SK-N-SH (cell line): ENCODE results near the gene DHRSX. TPM values are rescaled to one million over a fixed set of nuclear protein-coding genes. Genes with fewer than 3 reads are reported as not detected.

Experiments used
- CTCF ChIA-PET: fragments of 300-600, 350-600 bp; formaldehyde crosslinking; extraction: SDS; loops from one replicate; lab custom pipeline; 2021; lab: Yijun Ruan, JAX
- POLR2A ChIA-PET: fragments of 350-600 bp; sonication (Branson Sonifier 250); formaldehyde crosslinking; extraction: SDS; loops from one replicate; lab custom pipeline; 2020; ENCODE audit warnings: antibody characterized with exemption, inconsistent platforms; lab: Yijun Ruan, JAX
- DNase-seq: peaks from one replicate; pipeline ENCODE4 v3.0.0; 2012
- H2AFZ ChIP-seq: fragments of 200-600 bp; sonication (generic); 2 replicates; pipeline ENCODE4 v1.8.1; 2016; ENCODE audit warnings: antibody characterized with exemption, mild to moderate bottlenecking, low read depth
- H3F3A ChIP-seq: fragments of 200-600 bp; sonication (generic); replicated peaks from 2 replicates; pipeline ENCODE3; 2016; ENCODE audit warnings: antibody characterized with exemption, mild to moderate bottlenecking; ENCODE audit not compliant: insufficient read depth
- H3K27ac ChIP-seq, 2 experiments: fragments of 200-500 bp in 1 of 2; fragments of 200-600 bp in 1 of 2; sonication (Bioruptor generic) in 1 of 2; sonication (generic), shearing (Covaris generic) in 1 of 2; 2 replicates each; pipeline versions ENCODE4 v1.5.1 to v1.6.1; 2014 to 2016; ENCODE audit warnings: low read depth in 2 of 2, inconsistent platforms in 1 of 2, low read length in 1 of 2, mild to moderate bottlenecking in 1 of 2, mixed read lengths in 1 of 2
- H3K27me3 ChIP-seq: fragments of 200-600 bp; sonication (generic), shearing (Covaris generic); 2 replicates; pipeline ENCODE4 v1.6.1; 2016; ENCODE audit warnings: mixed run types; ENCODE audit not compliant: insufficient read depth
- H3K36me3 ChIP-seq, 2 experiments: fragments of 200-500 bp in 1 of 2; fragments of 200-600 bp in 1 of 2; sonication (Bioruptor generic) in 1 of 2; sonication (generic) in 1 of 2; replicated peaks in 1 of 2; 2 replicates each; pipeline versions ENCODE3 to v1.5.1; 2014 to 2016; ENCODE audit warnings: low read length in 1 of 2, mild to moderate bottlenecking in 1 of 2; ENCODE audit not compliant: insufficient read depth in 2 of 2, control insufficient read depth in 1 of 2
- H3K4me1 ChIP-seq, 2 experiments: fragments of 200-500 bp in 1 of 2; fragments of 200-600 bp in 1 of 2; sonication (Bioruptor generic) in 1 of 2; sonication (generic), shearing (Covaris generic) in 1 of 2; 2 replicates each; pipeline versions ENCODE4 v1.5.1 to v1.6.1; 2014 to 2016; ENCODE audit warnings: low read depth in 1 of 2, low read length in 1 of 2, mixed run types in 1 of 2; ENCODE audit not compliant: insufficient read depth in 2 of 2, control insufficient read depth in 1 of 2
- H3K4me2 ChIP-seq: fragments of 200-600 bp; sonication (generic), shearing (Covaris generic); 2 replicates; pipeline ENCODE4 v1.6.1; 2017; ENCODE audit warnings: mixed run types
- H3K4me3 ChIP-seq, 2 experiments: fragments of 200-500 bp in 1 of 2; fragments of 200-600 bp in 1 of 2; sonication (Bioruptor generic) in 1 of 2; sonication (generic), shearing (Covaris generic) in 1 of 2; 2 replicates each; pipeline versions ENCODE4 v1.5.1 to v1.8.1; 2014 to 2016; ENCODE audit warnings: low read depth in 2 of 2, inconsistent platforms in 1 of 2, low read length in 1 of 2, mild to moderate bottlenecking in 1 of 2, mixed read lengths in 1 of 2, moderate library complexity in 1 of 2
- H3K79me2 ChIP-seq: fragments of 200-600 bp; sonication (generic); 2 replicates; pipeline ENCODE4 v1.8.1; 2017; ENCODE audit warnings: mild to moderate bottlenecking; ENCODE audit not compliant: insufficient read depth
- H3K9ac ChIP-seq: fragments of 200-600 bp; sonication (generic); 2 replicates; pipeline ENCODE4 v1.6.1; 2017; ENCODE audit warnings: mixed run types
- H3K9me2 ChIP-seq: fragments of 200-600 bp; sonication (generic); 2 replicates; pipeline ENCODE4 v1.6.1; 2017; ENCODE audit warnings: mixed run types
- H3K9me3 ChIP-seq: fragments of 200-600 bp; sonication (generic); 2 replicates; pipeline ENCODE4 v1.6.1; 2017; ENCODE audit warnings: mixed run types, mild to moderate bottlenecking, moderate library complexity
- H4K20me1 ChIP-seq: fragments of 200-600 bp; sonication (generic); 2 replicates; pipeline ENCODE4 v1.6.1; 2017; ENCODE audit warnings: mild to moderate bottlenecking, mixed run types; ENCODE audit not compliant: insufficient read depth
- EZH2phosphoT487 ChIP-seq: fragments of 200-600 bp; sonication (generic); IDR thresholded peaks from 2 replicates; pipeline ENCODE4 v1.6.1; 2017; ENCODE audit warnings: low read depth, mixed run types, mild to moderate bottlenecking, antibody characterized with exemption, moderate library complexity, borderline replicate concordance
- FOXJ3 ChIP-seq: sonication (generic); formaldehyde crosslinking; IDR thresholded peaks from 2 replicates; pipeline ENCODE4 v1.5.1; 2020; ENCODE audit warnings: mild to moderate bottlenecking, missing genetic modification reagents
- FOXM1 ChIP-seq: IDR thresholded peaks from 2 replicates; pipeline ENCODE4 v1.4.0; 2012; ENCODE audit warnings: low read depth, mild to moderate bottlenecking
- GATA2 ChIP-seq: sonication (generic); formaldehyde crosslinking; IDR thresholded peaks from 2 replicates; pipeline ENCODE4 v1.5.0; 2020; ENCODE audit warnings: mild to moderate bottlenecking, missing genetic modification reagents
- JUND ChIP-seq: IDR thresholded peaks from 2 replicates; pipeline ENCODE4 v1.4.0; 2012
- MAX ChIP-seq: IDR thresholded peaks from 2 replicates; pipeline ENCODE4 v1.4.0; 2012; ENCODE audit warnings: low read depth
- MEF2A ChIP-seq: IDR thresholded peaks from 2 replicates; pipeline ENCODE4 v1.4.0; 2012; ENCODE audit warnings: low read depth, borderline replicate concordance
- NRF1 ChIP-seq: IDR thresholded peaks from 2 replicates; pipeline ENCODE4 v1.6.1; 2012; ENCODE audit warnings: low read depth, mild to moderate bottlenecking, low read length
- POLR2AphosphoS5 ChIP-seq: IDR thresholded peaks from 2 replicates; pipeline ENCODE4 v1.6.1; 2012; ENCODE audit warnings: low read depth, low read length
- RXRA ChIP-seq: IDR thresholded peaks from 2 replicates; pipeline ENCODE4 v1.4.0; 2012; ENCODE audit warnings: low read depth, mild to moderate bottlenecking, borderline replicate concordance
- TCF12 ChIP-seq: IDR thresholded peaks from 2 replicates; pipeline ENCODE4 v1.4.0; 2012
- TEAD4 ChIP-seq: IDR thresholded peaks from 2 replicates; pipeline ENCODE4 v1.4.0; 2012; ENCODE audit warnings: mild to moderate bottlenecking, borderline replicate concordance; ENCODE audit not compliant: insufficient read depth
- USF1 ChIP-seq: IDR thresholded peaks from 2 replicates; pipeline ENCODE4 v1.4.0; 2012; ENCODE audit warnings: low read depth, borderline replicate concordance
- ZBTB33 ChIP-seq: IDR thresholded peaks from 2 replicates; pipeline ENCODE4 v1.4.0; 2012; ENCODE audit warnings: low read depth, borderline replicate concordance
- WGBS: methylation state at CpG from one replicate; pipeline ENCODE4 v1.1.6; 2017; ENCODE audit warnings: low lambda C conversion rate; 5-methylcytosine and 5-hydroxymethylcytosine counted together
- polyA plus RNA-seq, 3 experiments: library from polyadenylated mRNA; depleted of rRNA; stranded (reverse); fragments of >200 nt; gene quantifications; 2 replicates each; pipeline ENCODE4 v1.2.3, GENCODE V29; 2012

DHRSX gene
- polyA plus RNA-seq, 1 of the 3 experiments (the other 2 are of a cell fraction), result 34.3 TPM

- peak overlapping the region in 1 of 2 experiments; percentile 43; a peak in 2 of 4 replicates for H3K27ac ChIP-seq
- H2AFZ ChIP-seq, result no peak overlapping the region
- H3K4me1 ChIP-seq, result peaks cover 0 to 7% of the 10 kb centered on the region in 2 experiments; a peak in 1 of 4 replicates
- TF ChIP-seq USF1, result no peak
- no peak for TF ChIP-seq JUND
- TF ChIP-seq TCF12, result no peak
- TF ChIP-seq EZH2phosphoT487, result no peak
- TF ChIP-seq FOXJ3 (CRISPR knock-in tag), result no peak
- no peak for TF ChIP-seq POLR2AphosphoS5
- no peak for TF ChIP-seq NRF1
- TF ChIP-seq RXRA, result no peak
- TF ChIP-seq ZBTB33, result no peak
- TF ChIP-seq MAX, result no peak
- no peak for TF ChIP-seq TEAD4
- no peak for TF ChIP-seq FOXM1
- CTCF ChIA-PET, result no interaction called here
- POLR2A ChIA-PET, result no interaction called here
- no peaks in the 10 kb centered on the region for H3K27me3 ChIP-seq
- H3F3A ChIP-seq, result no peaks in the 10 kb centered on the region
- no peak overlapping the region for H3K9ac ChIP-seq
- WGBS, result 66% methylated on average over 9 of the region's 9 CpGs
- H3K4me3 ChIP-seq, result no peak overlapping the region
- no peaks in the 10 kb centered on the region for H3K79me2 ChIP-seq
- DNase-seq, result no peak
- no peak overlapping the region for H3K4me2 ChIP-seq
- H3K9me2 ChIP-seq, result no peaks in the 10 kb centered on the region
- no peaks in the 10 kb centered on the region for H3K36me3 ChIP-seq
- no peaks in the 10 kb centered on the region for H4K20me1 ChIP-seq
- H3K9me3 ChIP-seq, result no peaks in the 10 kb centered on the region
These were observed 179.4 kb downstream of the DHRSX start for GRCh38 chrX:2321411-2321810.

GRCh38 chrX:2320580-2321327, 180.0 kb downstream of the DHRSX start:
- Histone ChIP-seq H3K9me3 (no peaks in the 10 kb centered on the region), H3K36me3 (no peaks in the 10 kb centered on the region), H3K4me1 (peaks cover 0 to 7% of the 10 kb centered on the region in 2 experiments; a peak in 1 of 4 replicates), H3K4me3 (no peak overlapping the region), H3K4me2 (no peak overlapping the region), H2AFZ (no peak overlapping the region), H3K79me2 (no peaks in the 10 kb centered on the region), H3K9ac (no peak overlapping the region), H3K27ac (peak overlapping the region in 1 of 2 experiments; percentile 43; a peak in 2 of 4 replicates), H3F3A (no peaks in the 10 kb centered on the region), H4K20me1 (no peaks in the 10 kb centered on the region), H3K9me2 (no peaks in the 10 kb centered on the region), H3K27me3 (no peaks in the 10 kb centered on the region)
- peak; percentile 37 for DNase-seq
- 0 out of 2 replicates have a peak, but pooled peaks have one; percentile 43 for TF ChIP-seq GATA2 (CRISPR knock-in tag)
- TF ChIP-seq MEF2A, result no peak
- POLR2A ChIA-PET, result no interaction called here
- CTCF ChIA-PET, result no interaction called here
- 53% methylated on average over 20 of the region's 20 CpGs for WGBS
